ENCODE results near the gene BECN2. TPM values are rescaled to one million over a fixed set of nuclear protein-coding genes. Genes with fewer than 3 reads are reported as not detected.

BECN2 gene
- total and polyA plus RNA-seq, 8 donors = not detected

- Histone ChIP-seq H3K9me3 (peaks cover 0 to 3% of the 10 kb centered on the region in 2 donors), H3K4me3 (no peak overlapping the region), H3K27ac (no peak overlapping the region), H3K4me1 (no peaks in the 10 kb centered on the region), H3K36me3 (no peaks in the 10 kb centered on the region), H3K27me3 (no peaks in the 10 kb centered on the region)
- no peak for ATAC-seq
- intact Hi-C loops (cut with DNase I) = no loop called here
- no peak for TF ChIP-seq CTCF (IDR thresholded peaks at IDR 0.05)
- no peak for DNase-seq
Measured at GRCh38 chr1:241934866-241935265, 22.7 kb upstream of the BECN2 start.

GRCh38 chr1:241939798-241940197, 17.8 kb upstream of the BECN2 start:
- Histone ChIP-seq H3K9me3 (peaks cover 0 to 3% of the 10 kb centered on the region in 2 donors), H3K4me3 (no peak overlapping the region), H3K27ac (no peak overlapping the region), H3K27me3 (no peaks in the 10 kb centered on the region), H3K4me1 (no peaks in the 10 kb centered on the region), H3K36me3 (no peaks in the 10 kb centered on the region)
- intact Hi-C loops (cut with DNase I) = no loop called here
- no peak for TF ChIP-seq CTCF (IDR thresholded peaks at IDR 0.05)
- DNase-seq (no peak), ATAC-seq (no peak)

GRCh38 chr1:241942738-241943137, 14.8 kb upstream of the BECN2 start:
- Histone ChIP-seq H3K4me1 (no peaks in the 10 kb centered on the region), H3K9me3 (peaks cover 0 to 3% of the 10 kb centered on the region in 2 donors), H3K27ac (no peak overlapping the region), H3K36me3 (no peaks in the 10 kb centered on the region), H3K27me3 (no peaks in the 10 kb centered on the region), H3K4me3 (no peak overlapping the region)
- ATAC-seq = no peak
- DNase-seq = no peak
- TF ChIP-seq CTCF (IDR thresholded peaks at IDR 0.05) = no peak
- intact Hi-C loops (cut with DNase I) = no loop called here

- intact Hi-C loops (cut with DNase I) = no loop called here
- Histone ChIP-seq H3K4me1 (no peaks in the 10 kb centered on the region), H3K27ac (no peak overlapping the region), H3K9me3 (peaks cover 0 to under 1% of the 10 kb centered on the region in 2 donors), H3K27me3 (no peaks in the 10 kb centered on the region), H3K36me3 (no peaks in the 10 kb centered on the region), H3K4me3 (no peak overlapping the region)
- no peak for TF ChIP-seq CTCF (IDR thresholded peaks at IDR 0.05)
- DNase-seq (no peak), ATAC-seq (no peak)
Measured at GRCh38 chr1:241944300-241944699, 13.3 kb upstream of the BECN2 start.

- no peak for ATAC-seq
- Histone ChIP-seq H3K27ac (no peak overlapping the region), H3K4me1 (no peaks in the 10 kb centered on the region), H3K9me3 (no peaks in the 10 kb centered on the region), H3K27me3 (no peaks in the 10 kb centered on the region), H3K4me3 (no peak overlapping the region), H3K36me3 (no peaks in the 10 kb centered on the region)
- no peak for DNase-seq
- intact Hi-C loops (cut with DNase I) = no loop called here
- TF ChIP-seq CTCF (IDR thresholded peaks at IDR 0.05) = no peak
Measured at GRCh38 chr1:241947354-241947753, 10.2 kb upstream of the BECN2 start.
